Upper lobe of right lung (tissue), 1 donor: ENCODE results near the gene PTS. TPM values are rescaled to one million over a fixed set of nuclear protein-coding genes. Genes with fewer than 3 reads are reported as not detected.

Experiments used
- ATAC-seq: fragments of 200-7000 bp; cut with Tn5 transposase; one replicate; pipeline ENCODE4 v1.9.1; 2020; ENCODE audit warnings: mild to moderate bottlenecking, moderate library complexity
- DNase-seq: peaks from one replicate; pipeline ENCODE4 v3.0.0-alpha.2; 2020
- H3K27ac ChIP-seq: fragments of 200-600 bp; one replicate; pipeline ENCODE4 v1.8.0; 2022
- H3K27me3 ChIP-seq: fragments of 200-600 bp; one replicate; pipeline ENCODE4 v1.8.0; 2022; ENCODE audit warnings: mild to moderate bottlenecking
- H3K36me3 ChIP-seq: fragments of 200-600 bp; one replicate; pipeline ENCODE4 v1.8.0; 2022
- H3K4me1 ChIP-seq: fragments of 200-600 bp; one replicate; pipeline ENCODE4 v1.8.0; 2022
- H3K4me3 ChIP-seq: fragments of 200-600 bp; one replicate; pipeline ENCODE4 v1.8.0; 2022; ENCODE audit warnings: mild to moderate bottlenecking
- H3K9me3 ChIP-seq: fragments of 200-600 bp; one replicate; pipeline ENCODE4 v1.8.0; 2022
- intact Hi-C: fragments of 100-400 bp; cut with DNase I; formaldehyde crosslinking; loops from one replicate; pipeline ENCODE4 v1.11.0; 2022
- total RNA-seq: library from RNA; stranded (reverse); fragmentation: NEBNext Ultra II Directional; extraction: Animal tissue kit (Norgen Biotek cat#: 25700); gene quantifications from one replicate; pipeline ENCODE4 v1.2.1, GENCODE V29; 2021
- TF ChIP-seq, protein P1 (sequence below): fragments of 200-600 bp; IDR thresholded peaks from one replicate; pipeline ENCODE4 v1.8.0; 2022; ENCODE audit warnings: antibody characterized with exemption
- donor health status: DM: no; HTN: yes; CAD: no; lungs with severe emphysema.

Gene PTS
- total RNA-seq, 1 donor from 2014 or later: 22.5 TPM

DNA sequence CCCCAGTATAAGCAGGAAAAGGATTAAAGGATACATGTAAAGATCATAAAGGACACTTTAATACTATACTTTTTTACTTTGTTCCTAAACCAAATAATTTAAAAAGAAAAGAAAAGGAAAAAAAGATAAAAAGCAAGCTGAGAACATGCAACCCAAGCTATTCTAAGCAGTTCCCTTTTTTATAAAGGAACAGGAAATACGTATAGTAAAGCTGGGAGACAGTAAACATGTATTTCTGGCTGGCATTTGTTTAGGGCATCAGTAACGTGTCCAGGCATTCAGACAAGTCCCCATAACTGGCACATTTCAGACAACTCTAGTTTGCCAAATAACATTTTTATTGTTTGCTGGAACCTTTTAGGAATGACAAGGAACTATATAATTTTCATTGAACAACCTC is 26.0 kb upstream of the PTS start:
- intact Hi-C loops: no loop called here
- TF ChIP-seq, protein P1, sequence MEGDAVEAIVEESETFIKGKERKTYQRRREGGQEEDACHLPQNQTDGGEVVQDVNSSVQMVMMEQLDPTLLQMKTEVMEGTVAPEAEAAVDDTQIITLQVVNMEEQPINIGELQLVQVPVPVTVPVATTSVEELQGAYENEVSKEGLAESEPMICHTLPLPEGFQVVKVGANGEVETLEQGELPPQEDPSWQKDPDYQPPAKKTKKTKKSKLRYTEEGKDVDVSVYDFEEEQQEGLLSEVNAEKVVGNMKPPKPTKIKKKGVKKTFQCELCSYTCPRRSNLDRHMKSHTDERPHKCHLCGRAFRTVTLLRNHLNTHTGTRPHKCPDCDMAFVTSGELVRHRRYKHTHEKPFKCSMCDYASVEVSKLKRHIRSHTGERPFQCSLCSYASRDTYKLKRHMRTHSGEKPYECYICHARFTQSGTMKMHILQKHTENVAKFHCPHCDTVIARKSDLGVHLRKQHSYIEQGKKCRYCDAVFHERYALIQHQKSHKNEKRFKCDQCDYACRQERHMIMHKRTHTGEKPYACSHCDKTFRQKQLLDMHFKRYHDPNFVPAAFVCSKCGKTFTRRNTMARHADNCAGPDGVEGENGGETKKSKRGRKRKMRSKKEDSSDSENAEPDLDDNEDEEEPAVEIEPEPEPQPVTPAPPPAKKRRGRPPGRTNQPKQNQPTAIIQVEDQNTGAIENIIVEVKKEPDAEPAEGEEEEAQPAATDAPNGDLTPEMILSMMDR: no peak
- H3K36me3 ChIP-seq: no peaks in the 10 kb centered on the region
- H3K4me1 ChIP-seq: no peaks in the 10 kb centered on the region
- no peak for ATAC-seq
- no peaks in the 10 kb centered on the region for H3K27me3 ChIP-seq
- H3K4me3 ChIP-seq: no peak overlapping the region
- H3K9me3 ChIP-seq: no peaks in the 10 kb centered on the region
- no peak for DNase-seq
- no peak overlapping the region for H3K27ac ChIP-seq

DNA sequence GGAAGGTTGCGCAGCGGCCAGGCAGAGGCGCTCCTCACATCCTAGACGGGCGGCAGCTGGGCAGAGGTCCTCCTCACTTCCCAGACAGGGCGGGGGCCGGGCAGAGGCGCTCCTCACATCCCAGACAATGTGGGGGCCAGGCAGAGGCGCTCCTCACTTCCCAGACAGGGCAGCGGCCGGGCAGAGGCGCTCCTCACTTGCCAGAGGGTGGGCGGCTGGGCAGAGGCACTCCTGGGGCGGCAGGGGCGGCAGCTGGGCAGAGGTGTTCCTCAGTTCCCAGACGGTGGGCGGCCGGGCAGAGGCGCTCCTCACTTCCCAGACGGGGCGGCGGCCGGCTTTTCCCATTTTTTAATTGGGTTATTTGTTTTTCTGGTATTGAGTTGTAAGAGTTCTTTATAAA is 20.2 kb upstream of the PTS start:
- H3K4me1 ChIP-seq: no peaks in the 10 kb centered on the region
- intact Hi-C loops: no loop called here
- TF ChIP-seq, protein P1: no peak
- no peak overlapping the region for H3K4me3 ChIP-seq
- DNase-seq (no peak), ATAC-seq (no peak)
- no peaks in the 10 kb centered on the region for H3K9me3 ChIP-seq
- no peak overlapping the region for H3K27ac ChIP-seq
- H3K27me3 ChIP-seq: no peaks in the 10 kb centered on the region
- H3K36me3 ChIP-seq: no peaks in the 10 kb centered on the region

DNA sequence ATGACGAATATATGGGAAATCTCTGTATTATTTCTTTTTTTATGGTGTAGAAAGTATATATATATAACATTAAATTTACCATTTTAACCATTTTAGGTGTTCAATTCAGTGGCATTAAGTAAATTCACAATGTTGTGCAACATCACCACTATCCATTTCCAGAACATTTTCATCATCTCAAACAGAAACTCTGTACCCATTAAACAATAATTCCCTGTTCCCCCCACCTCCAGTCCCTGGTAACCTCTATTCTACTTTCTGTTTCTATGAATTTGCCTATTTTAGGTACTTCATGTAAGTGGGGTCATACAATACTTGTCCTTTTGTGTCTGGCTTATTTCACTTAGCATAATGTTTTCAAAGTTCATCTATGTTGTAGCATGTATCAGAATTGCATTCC is 15.3 kb upstream of the PTS start:
- TF ChIP-seq, protein P1: no peak
- H3K36me3 ChIP-seq: no peaks in the 10 kb centered on the region
- no peaks in the 10 kb centered on the region for H3K9me3 ChIP-seq
- no peak for ATAC-seq
- no peak overlapping the region for H3K4me3 ChIP-seq
- no peaks in the 10 kb centered on the region for H3K4me1 ChIP-seq
- intact Hi-C loops: no loop called here
- H3K27ac ChIP-seq: no peak overlapping the region
- no peaks in the 10 kb centered on the region for H3K27me3 ChIP-seq
- no peak for DNase-seq

DNA sequence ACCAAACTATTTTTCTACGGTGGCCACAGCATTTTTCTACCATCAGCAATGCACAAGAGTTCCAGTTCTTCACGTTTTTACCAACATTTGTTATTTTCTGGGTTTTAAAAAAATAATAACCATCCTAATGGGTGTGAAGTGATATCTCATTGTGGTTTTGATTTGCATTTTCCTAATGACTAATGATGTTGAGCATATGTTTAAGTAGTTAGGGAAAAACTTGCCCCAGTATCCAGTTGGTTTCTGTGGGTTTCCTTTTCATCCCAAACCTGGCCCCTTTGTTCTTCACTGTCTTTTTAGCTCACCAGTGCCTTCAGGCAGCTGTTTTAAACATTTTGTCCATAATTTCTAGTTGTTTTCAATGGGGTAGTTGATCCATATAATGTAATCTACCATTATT is 14.7 kb upstream of the PTS start:
- intact Hi-C loops: no loop called here
- Histone ChIP-seq H3K36me3 (no peaks in the 10 kb centered on the region), H3K27me3 (no peaks in the 10 kb centered on the region), H3K4me3 (no peak overlapping the region), H3K9me3 (no peaks in the 10 kb centered on the region), H3K27ac (no peak overlapping the region), H3K4me1 (no peaks in the 10 kb centered on the region)
- DNase-seq (no peak), ATAC-seq (no peak)
- TF ChIP-seq, protein P1: no peak

DNA sequence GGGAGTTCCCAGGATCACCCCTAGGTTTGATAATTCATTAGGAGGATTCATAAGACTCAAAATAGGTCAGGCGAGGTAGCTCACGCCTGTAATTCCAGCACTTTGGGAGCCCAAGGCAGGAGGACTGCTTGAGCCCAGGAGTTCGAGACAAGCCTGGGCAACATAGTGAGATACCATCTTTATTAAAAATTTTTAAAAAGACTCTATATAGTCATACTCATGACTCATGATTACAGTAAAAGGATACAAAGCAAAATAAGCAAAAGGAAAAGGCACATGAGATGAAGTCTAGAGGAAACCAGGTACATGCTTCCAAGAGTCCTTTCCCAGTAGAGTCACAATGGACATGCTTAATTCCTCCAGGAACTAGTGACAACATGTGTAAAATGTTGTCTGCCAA is 13.9 kb upstream of the PTS start:
- H3K4me1 ChIP-seq: no peaks in the 10 kb centered on the region
- ATAC-seq (no peak), DNase-seq (no peak)
- no peak overlapping the region for H3K27ac ChIP-seq
- H3K27me3 ChIP-seq: no peaks in the 10 kb centered on the region
- no peaks in the 10 kb centered on the region for H3K9me3 ChIP-seq
- TF ChIP-seq, protein P1: no peak
- H3K4me3 ChIP-seq: no peak overlapping the region
- H3K36me3 ChIP-seq: no peaks in the 10 kb centered on the region
- intact Hi-C loops: no loop called here

DNA sequence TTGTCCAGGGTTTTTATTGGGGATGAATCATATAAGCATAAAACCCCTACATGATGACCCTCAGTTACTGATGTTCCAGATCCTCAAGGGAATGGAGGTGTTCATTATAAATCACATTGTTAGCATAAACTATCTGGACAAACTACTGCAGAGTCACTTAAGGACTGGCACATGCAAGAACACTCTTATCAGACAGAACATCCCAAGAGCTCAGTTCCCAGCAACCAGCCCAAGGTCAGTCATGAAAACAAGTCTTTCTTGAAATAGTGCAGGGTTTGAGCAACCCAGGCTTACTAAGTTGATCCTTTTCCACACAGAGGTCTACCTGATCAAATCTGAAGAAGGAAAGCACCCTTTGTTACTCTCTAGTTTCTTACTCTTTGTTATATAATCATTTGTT is 13.5 kb upstream of the PTS start:
- intact Hi-C loops: no loop called here
- ATAC-seq: no peak
- Histone ChIP-seq H3K27ac (no peak overlapping the region), H3K4me1 (no peaks in the 10 kb centered on the region), H3K36me3 (no peaks in the 10 kb centered on the region), H3K9me3 (no peaks in the 10 kb centered on the region), H3K4me3 (no peak overlapping the region), H3K27me3 (no peaks in the 10 kb centered on the region)
- TF ChIP-seq, protein P1: no peak
- no peak for DNase-seq
